ENCODE measurements around the gene MAP1LC3C. TPM values are rescaled to one million over a fixed set of nuclear protein-coding genes. Genes with fewer than 3 reads are reported as not detected.
A peak's percentile ranks its signal among the peaks of the same experiment; 100 is the strongest.

MAP1LC3C gene
- not detected for total RNA-seq
- 0 reads per million in 2 donors for total RNA-seq

GRCh38 chr1:241999026-241999425 lies at the start of gene MAP1LC3C:
MAP1LC3C (minus strand) TSS chr1:241999098; CDS start chr1:241999008, 90 bp downstream.
- no peaks in the 10 kb centered on the region for H3K27me3 Mint-ChIP-seq
- peak within 1 kb of the TSS; percentile 61 for H3K27ac Mint-ChIP-seq
- ATAC-seq (no peak), DNase-seq (no peak)
- no peaks in the 10 kb centered on the region for H3K9me3 ChIP-seq (ENCODE audit: control insufficient read depth, low read length, poor library complexity, severe bottlenecking)
- H3K4me3 Mint-ChIP-seq, result peak within 1 kb of the TSS; percentile 49
- H3K4me1 Mint-ChIP-seq, result peaks cover 6% of the 10 kb centered on the region
- H3K36me3 Mint-ChIP-seq (ENCODE audit: low read depth), result no peaks in the 10 kb centered on the region

GRCh38 chr1:242043165-242043564 lies 44.3 kb upstream of the MAP1LC3C start:
- Mint-ChIP-seq H3K27ac (no peak overlapping the region), H3K4me1 (no peaks in the 10 kb centered on the region), H3K27me3 (no peaks in the 10 kb centered on the region), H3K36me3 (ENCODE audit: low read depth) (no peaks in the 10 kb centered on the region), H3K4me3 (no peak overlapping the region)
- H3K9me3 ChIP-seq (ENCODE audit: control insufficient read depth, low read length, poor library complexity, severe bottlenecking), result no peaks in the 10 kb centered on the region
- DNase-seq (no peak), ATAC-seq (no peak)

GRCh38 chr1:242034392-242034791 lies 35.5 kb upstream of the MAP1LC3C start:
- H3K27ac Mint-ChIP-seq, result no peak overlapping the region
- no peaks in the 10 kb centered on the region for H3K4me1 Mint-ChIP-seq
- no peaks in the 10 kb centered on the region for H3K9me3 ChIP-seq (ENCODE audit: control insufficient read depth, low read length, poor library complexity, severe bottlenecking)
- no peak for DNase-seq
- no peak overlapping the region for H3K4me3 Mint-ChIP-seq
- peaks cover 20% of the 10 kb centered on the region for H3K27me3 Mint-ChIP-seq
- no peaks in the 10 kb centered on the region for H3K36me3 Mint-ChIP-seq (ENCODE audit: low read depth)
- no peak for ATAC-seq

- ATAC-seq, result no peak
- no peak for DNase-seq
- H3K27ac Mint-ChIP-seq, result no peak overlapping the region
- H3K9me3 ChIP-seq (ENCODE audit: control insufficient read depth, low read length, poor library complexity, severe bottlenecking), result no peaks in the 10 kb centered on the region
- peaks cover 20% of the 10 kb centered on the region for H3K27me3 Mint-ChIP-seq
- no peaks in the 10 kb centered on the region for H3K36me3 Mint-ChIP-seq (ENCODE audit: low read depth)
- no peaks in the 10 kb centered on the region for H3K4me1 Mint-ChIP-seq
- no peak overlapping the region for H3K4me3 Mint-ChIP-seq
These were observed 34.5 kb upstream of the MAP1LC3C start for GRCh38 chr1:242033447-242033846.

- H3K27ac Mint-ChIP-seq, result no peak overlapping the region
- ATAC-seq, result no peak
These were observed 31.2 kb upstream of the MAP1LC3C start for GRCh38 chr1:242030071-242030470.

GRCh38 chr1:242025681-242026080 lies 26.8 kb upstream of the MAP1LC3C start:
- H3K4me3 Mint-ChIP-seq, result no peak overlapping the region
- no peak overlapping the region for H3K27ac Mint-ChIP-seq
- H3K9me3 ChIP-seq (ENCODE audit: control insufficient read depth, low read length, poor library complexity, severe bottlenecking), result no peaks in the 10 kb centered on the region
- DNase-seq (no peak), ATAC-seq (no peak)
- no peaks in the 10 kb centered on the region for H3K36me3 Mint-ChIP-seq (ENCODE audit: low read depth)
- peaks cover 20% of the 10 kb centered on the region for H3K27me3 Mint-ChIP-seq
- H3K4me1 Mint-ChIP-seq, result peaks cover 2% of the 10 kb centered on the region

More at GRCh38 chr1:242030071-242030470, 31.2 kb upstream of the MAP1LC3C start:
- Mint-ChIP-seq H3K4me1 (no peaks in the 10 kb centered on the region), H3K27me3 (peaks cover 24% of the 10 kb centered on the region), H3K4me3 (no peak overlapping the region), H3K36me3 (ENCODE audit: low read depth) (no peaks in the 10 kb centered on the region)
- DNase-seq, result no peak
- H3K9me3 ChIP-seq (ENCODE audit: control insufficient read depth, low read length, poor library complexity, severe bottlenecking), result no peaks in the 10 kb centered on the region

- no peak for ATAC-seq
- Mint-ChIP-seq H3K4me3 (no peak overlapping the region), H3K36me3 (ENCODE audit: low read depth) (no peaks in the 10 kb centered on the region), H3K27ac (no peak overlapping the region), H3K27me3 (peaks cover 14% of the 10 kb centered on the region), H3K4me1 (peaks cover 2% of the 10 kb centered on the region)
- H3K9me3 ChIP-seq (ENCODE audit: control insufficient read depth, low read length, poor library complexity, severe bottlenecking), result no peaks in the 10 kb centered on the region
- DNase-seq, result no peak
These were observed 24.9 kb upstream of the MAP1LC3C start for GRCh38 chr1:242023805-242024204.

- DNase-seq, result no peak
- no peaks in the 10 kb centered on the region for H3K9me3 ChIP-seq (ENCODE audit: control insufficient read depth, low read length, poor library complexity, severe bottlenecking)
- no peaks in the 10 kb centered on the region for H3K4me1 Mint-ChIP-seq
- ATAC-seq, result no peak
- no peaks in the 10 kb centered on the region for H3K36me3 Mint-ChIP-seq (ENCODE audit: low read depth)
- H3K27me3 Mint-ChIP-seq, result no peaks in the 10 kb centered on the region
- no peak overlapping the region for H3K4me3 Mint-ChIP-seq
- H3K27ac Mint-ChIP-seq, result no peak overlapping the region
These were observed 20.1 kb upstream of the MAP1LC3C start for GRCh38 chr1:242019018-242019417.

GRCh38 chr1:242017580-242018233 lies 18.8 kb upstream of the MAP1LC3C start:
- Mint-ChIP-seq H3K36me3 (ENCODE audit: low read depth) (no peaks in the 10 kb centered on the region), H3K27me3 (no peaks in the 10 kb centered on the region), H3K27ac (no peak overlapping the region), H3K4me1 (no peaks in the 10 kb centered on the region), H3K4me3 (no peak overlapping the region)
- ATAC-seq (peak; percentile 54), DNase-seq (no peak)
- H3K9me3 ChIP-seq (ENCODE audit: control insufficient read depth, low read length, poor library complexity, severe bottlenecking), result no peaks in the 10 kb centered on the region

- Mint-ChIP-seq H3K36me3 (ENCODE audit: low read depth) (no peaks in the 10 kb centered on the region), H3K4me1 (no peaks in the 10 kb centered on the region), H3K27me3 (no peaks in the 10 kb centered on the region), H3K4me3 (no peak overlapping the region), H3K27ac (no peak overlapping the region)
- no peaks in the 10 kb centered on the region for H3K9me3 ChIP-seq (ENCODE audit: control insufficient read depth, low read length, poor library complexity, severe bottlenecking)
- DNase-seq (no peak), ATAC-seq (no peak)
These were observed 17.6 kb upstream of the MAP1LC3C start for GRCh38 chr1:242016479-242016878.

- Mint-ChIP-seq H3K27ac (no peak overlapping the region), H3K4me1 (no peaks in the 10 kb centered on the region), H3K4me3 (no peak overlapping the region), H3K36me3 (ENCODE audit: low read depth) (no peaks in the 10 kb centered on the region), H3K27me3 (peaks cover 16% of the 10 kb centered on the region)
- H3K9me3 ChIP-seq (ENCODE audit: control insufficient read depth, low read length, poor library complexity, severe bottlenecking), result no peaks in the 10 kb centered on the region
- DNase-seq (no peak), ATAC-seq (no peak)
These were observed 13.2 kb upstream of the MAP1LC3C start for GRCh38 chr1:242011894-242012660.

- H3K4me1 Mint-ChIP-seq, result no peaks in the 10 kb centered on the region
- no peak overlapping the region for H3K27ac Mint-ChIP-seq
- no peaks in the 10 kb centered on the region for H3K36me3 Mint-ChIP-seq (ENCODE audit: low read depth)
- ATAC-seq, result no peak
- H3K27me3 Mint-ChIP-seq, result peaks cover 19% of the 10 kb centered on the region
- H3K9me3 ChIP-seq (ENCODE audit: control insufficient read depth, low read length, poor library complexity, severe bottlenecking), result no peaks in the 10 kb centered on the region
- no peak overlapping the region for H3K4me3 Mint-ChIP-seq
- no peak for DNase-seq
These were observed 10.1 kb upstream of the MAP1LC3C start for GRCh38 chr1:242008826-242009495.

GRCh38 chr1:242006976-242007375 lies 8.1 kb upstream of the MAP1LC3C start:
- DNase-seq (no peak), ATAC-seq (no peak)
- H3K4me1 Mint-ChIP-seq, result no peaks in the 10 kb centered on the region
- peaks cover 19% of the 10 kb centered on the region for H3K27me3 Mint-ChIP-seq
- no peak overlapping the region for H3K4me3 Mint-ChIP-seq
- no peak overlapping the region for H3K27ac Mint-ChIP-seq
- H3K9me3 ChIP-seq (ENCODE audit: control insufficient read depth, low read length, poor library complexity, severe bottlenecking), result no peaks in the 10 kb centered on the region
- H3K36me3 Mint-ChIP-seq (ENCODE audit: low read depth), result no peaks in the 10 kb centered on the region
